Measurements from ENCODE around the gene KCNG4.

The KCNG4 gene

GRCh38 chr16:84229471-84229870 is 10.3 kb downstream of the KCNG4 start:
- DNase-seq (ENCODE audit: low read depth) = no peak
- no peak overlapping the region for H3K4me3 ChIP-seq (ENCODE audit: low read depth, low read length)
- TF ChIP-seq CTCF (IDR thresholded peaks at IDR 0.05; ENCODE audit: low read depth, low read length, missing control alignments) = no peak

GRCh38 chr16:84228256-84228838 is 11.5 kb downstream of the KCNG4 start:
- no peak for DNase-seq (ENCODE audit: low read depth)
- no peak overlapping the region for H3K4me3 ChIP-seq (ENCODE audit: low read depth, low read length)
- TF ChIP-seq CTCF (IDR thresholded peaks at IDR 0.05; ENCODE audit: low read depth, low read length, missing control alignments) = no peak

- DNase-seq (ENCODE audit: low read depth) = no peak
- TF ChIP-seq CTCF (IDR thresholded peaks at IDR 0.05; ENCODE audit: low read depth, low read length, missing control alignments) = no peak
- H3K4me3 ChIP-seq (ENCODE audit: low read depth, low read length) = no peak overlapping the region
Measured at GRCh38 chr16:84227548-84227947, 12.3 kb downstream of the KCNG4 start.

GRCh38 chr16:84226026-84226425 is 13.8 kb downstream of the KCNG4 start:
- H3K4me3 ChIP-seq (ENCODE audit: low read depth, low read length) = no peak overlapping the region
- TF ChIP-seq CTCF (IDR thresholded peaks at IDR 0.05; ENCODE audit: low read depth, low read length, missing control alignments) = no peak
- no peak for DNase-seq (ENCODE audit: low read depth)

- no peak overlapping the region for H3K4me3 ChIP-seq (ENCODE audit: low read depth, low read length)
- no peak for DNase-seq (ENCODE audit: low read depth)
- no peak for TF ChIP-seq CTCF (IDR thresholded peaks at IDR 0.05; ENCODE audit: low read depth, low read length, missing control alignments)
Measured at GRCh38 chr16:84225571-84225970, 14.2 kb downstream of the KCNG4 start.

- DNase-seq (ENCODE audit: low read depth) = no peak
- no peak overlapping the region for H3K4me3 ChIP-seq (ENCODE audit: low read depth, low read length)
- no peak for TF ChIP-seq CTCF (IDR thresholded peaks at IDR 0.05; ENCODE audit: low read depth, low read length, missing control alignments)
Measured at GRCh38 chr16:84225126-84225525, 14.7 kb downstream of the KCNG4 start.

- H3K4me3 ChIP-seq (ENCODE audit: low read depth, low read length) = no peak overlapping the region
- TF ChIP-seq CTCF (IDR thresholded peaks at IDR 0.05; ENCODE audit: low read depth, low read length, missing control alignments) = no peak
- no peak for DNase-seq (ENCODE audit: low read depth)
Measured at GRCh38 chr16:84224554-84224953, 15.3 kb downstream of the KCNG4 start.

Measured in GM12864 (cell line).